Activated CD8-positive, alpha-beta memory T cell treated with anti-CD3 and anti-CD28 coated beads, Interleukin-2, amount 50 U/mL, for 24 hours (primary cell): Measurements from ENCODE around the gene RCAN2.

ENCODE experiments used
- DNase-seq: peaks from one replicate; pipeline ENCODE4 v3.0.0-alpha.2; 2020; ENCODE audit errors: extremely low read depth

The RCAN2 gene

GRCh38 chr6:46293641-46294316 is 197.5 kb downstream of the RCAN2 start:
- DNase-seq = no peak

- no peak for DNase-seq
These were observed 199.4 kb downstream of the RCAN2 start for GRCh38 chr6:46291880-46292279.

- no peak for DNase-seq
These were observed 200.0 kb downstream of the RCAN2 start for GRCh38 chr6:46291275-46291633.

- no peak for DNase-seq
These were observed 200.6 kb downstream of the RCAN2 start for GRCh38 chr6:46290421-46291274.

GRCh38 chr6:46289898-46290297 is 201.4 kb downstream of the RCAN2 start:
- DNase-seq = no peak

- DNase-seq = no peak
These were observed 202.4 kb downstream of the RCAN2 start for GRCh38 chr6:46288835-46289234.

- no peak for DNase-seq
These were observed 203.6 kb downstream of the RCAN2 start for GRCh38 chr6:46287681-46288080.

GRCh38 chr6:46287043-46287442 is 204.2 kb downstream of the RCAN2 start:
- DNase-seq = no peak

- no peak for DNase-seq
These were observed 206.8 kb downstream of the RCAN2 start for GRCh38 chr6:46284475-46284874.

GRCh38 chr6:46281110-46281509 is 210.1 kb downstream of the RCAN2 start:
- no peak for DNase-seq

- no peak for DNase-seq
These were observed 211.4 kb downstream of the RCAN2 start for GRCh38 chr6:46279874-46280273.

- no peak for DNase-seq
These were observed 214.6 kb downstream of the RCAN2 start for GRCh38 chr6:46276576-46277142.

GRCh38 chr6:46274502-46274901 is 216.7 kb downstream of the RCAN2 start:
- DNase-seq = no peak

GRCh38 chr6:46273911-46274310 is 217.3 kb downstream of the RCAN2 start:
- DNase-seq = no peak

GRCh38 chr6:46271728-46272127 is 219.5 kb downstream of the RCAN2 start:
- DNase-seq = no peak

- no peak for DNase-seq
These were observed 220.1 kb downstream of the RCAN2 start for GRCh38 chr6:46271107-46271506.

- DNase-seq = no peak
These were observed 220.9 kb downstream of the RCAN2 start for GRCh38 chr6:46270336-46270735.

GRCh38 chr6:46269447-46270229 is 221.6 kb downstream of the RCAN2 start:
- no peak for DNase-seq

- no peak for DNase-seq
These were observed 223.7 kb downstream of the RCAN2 start for GRCh38 chr6:46267515-46267914.

- DNase-seq = no peak
These were observed 225.9 kb downstream of the RCAN2 start for GRCh38 chr6:46265373-46265772.

- no peak for DNase-seq
These were observed 227.6 kb downstream of the RCAN2 start for GRCh38 chr6:46263707-46264086.
